Measurements from ENCODE around the gene ARID3A. TPM values are rescaled to one million over a fixed set of nuclear protein-coding genes. Genes with fewer than 3 reads are reported as not detected.
A peak's percentile ranks its signal among the peaks of the same experiment; 100 is the strongest.

Gene ARID3A
- total and polyA plus RNA-seq, 2 of the 13 experiments (the other 11 are each of a cell fraction or from before 2014, with no cell fraction given), result 71.3 to 77.9 TPM

GRCh38 chr19:977058-977464 lies 51.2 kb downstream of the ARID3A start (continued):
- no peak for TF ChIP-seq SIN3B (IDR thresholded peaks at IDR 0.05; ENCODE audit: low read length)
- TF ChIP-seq RFXANK (CRISPR knock-in tag; IDR thresholded peaks at IDR 0.05), result no peak
- no peak for TF ChIP-seq UBTF (CRISPR knock-in tag; IDR thresholded peaks at IDR 0.05)
- no peak for TF ChIP-seq PHF5A (CRISPR knock-in tag; IDR thresholded peaks at IDR 0.05; ENCODE audit: low read depth, unreplicated experiment)
- TF ChIP-seq ZNF530 (CRISPR knock-in tag; IDR thresholded peaks at IDR 0.05; ENCODE audit: low read depth), result no peak
- no peak for TF ChIP-seq ZMYM3 (CRISPR knock-in tag; IDR thresholded peaks at IDR 0.05)
- no peak for TF ChIP-seq RCOR2 (CRISPR knock-in tag; IDR thresholded peaks at IDR 0.05)
- no peak for TF ChIP-seq ZNF558 (CRISPR knock-in tag; IDR thresholded peaks at IDR 0.05; ENCODE audit: borderline replicate concordance)
- TF ChIP-seq PAF1 (CRISPR knock-in tag; IDR thresholded peaks at IDR 0.05), result no peak
- no peak for TF ChIP-seq SRSF9 (IDR thresholded peaks at IDR 0.05; ENCODE audit: borderline replicate concordance, insufficient read depth, low read depth, low read length, poor library complexity, severe bottlenecking)
- TF ChIP-seq KLF15 (CRISPR knock-in tag; IDR thresholded peaks at IDR 0.05; ENCODE audit: borderline replicate concordance), result no peak
- no peak for TF ChIP-seq ZNF691 (CRISPR knock-in tag; IDR thresholded peaks at IDR 0.05; ENCODE audit: borderline replicate concordance, low read depth)
- no peak for TF ChIP-seq KLF13 (CRISPR knock-in tag; IDR thresholded peaks at IDR 0.05)
- no peak for TF ChIP-seq ZNF354B (CRISPR knock-in tag; IDR thresholded peaks at IDR 0.05)
- no peak for TF ChIP-seq HNRNPL (IDR thresholded peaks at IDR 0.05; ENCODE audit: low read depth, low read length)
- TF ChIP-seq SP5 (CRISPR knock-in tag; IDR thresholded peaks at IDR 0.05; ENCODE audit: borderline replicate concordance, low read depth), result no peak
- 0 out of 2 replicates have a peak, but pooled peaks have one; percentile 4 for TF ChIP-seq IRX3 (CRISPR knock-in tag; IDR thresholded peaks at IDR 0.05; ENCODE audit: borderline replicate concordance, low read depth)
- TF ChIP-seq ZMYM4 (CRISPR knock-in tag; IDR thresholded peaks at IDR 0.05), result no peak
- TF ChIP-seq ZNF550 (CRISPR knock-in tag; IDR thresholded peaks at IDR 0.05; ENCODE audit: borderline replicate concordance), result no peak
- no peak for TF ChIP-seq ZNF557 (CRISPR knock-in tag; IDR thresholded peaks at IDR 0.05)
- TF ChIP-seq MATR3 (CRISPR knock-in tag; IDR thresholded peaks at IDR 0.05), result no peak
- TF ChIP-seq ZNF10 (CRISPR knock-in tag; IDR thresholded peaks at IDR 0.05; ENCODE audit: borderline replicate concordance, low read depth), result no peak
- TF ChIP-seq ZNF12 (CRISPR knock-in tag; IDR thresholded peaks at IDR 0.05), result no peak
- TF ChIP-seq AGO2 (optimal IDR thresholded peaks at IDR 0.05; ENCODE audit: low read depth, low read length), result peak; percentile 97
- TF ChIP-seq ZNF782 (CRISPR knock-in tag; IDR thresholded peaks at IDR 0.05; ENCODE audit: borderline replicate concordance), result no peak
- no peak for TF ChIP-seq ZBTB26 (CRISPR knock-in tag; IDR thresholded peaks at IDR 0.05; ENCODE audit: borderline replicate concordance)
- TF ChIP-seq CBFB (CRISPR knock-in tag; IDR thresholded peaks at IDR 0.05), result no peak

All from HepG2 (cell line).